ENCODE data around the gene TMEM164. TPM values are rescaled to one million over a fixed set of nuclear protein-coding genes. Genes with fewer than 3 reads are reported as not detected.
A peak's percentile ranks its signal among the peaks of the same experiment; 100 is the strongest.

The TMEM164 gene
- total RNA-seq, 1 experiment from 2014 or later = 31.1 TPM

GRCh38 chrX:110037178-110037577, 34.3 kb downstream of the TMEM164 start:
- no peak for DNase-seq (ENCODE audit: low read depth)

DNA sequence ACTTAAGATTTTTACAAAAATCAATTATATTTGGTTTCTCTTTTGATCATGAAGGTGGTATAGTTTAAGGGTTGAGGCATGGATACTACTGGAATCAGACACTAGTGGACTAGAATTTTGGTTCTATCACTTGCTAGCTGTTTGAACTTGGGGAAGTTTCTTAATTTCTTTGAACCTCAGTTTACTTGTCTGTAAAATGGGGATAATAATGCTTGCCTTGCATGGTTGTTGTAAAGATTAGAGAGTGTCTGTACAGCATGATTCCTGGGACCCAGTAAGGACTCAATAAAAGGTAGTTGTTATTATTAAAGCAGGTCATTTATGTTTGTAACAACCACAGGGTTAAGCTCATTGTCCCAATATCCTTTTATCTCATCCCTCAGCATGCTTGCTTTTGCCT, 36.0 kb downstream of the TMEM164 start:
- no peak for DNase-seq (ENCODE audit: low read depth)

- DNase-seq (ENCODE audit: low read depth) = no peak
These were observed 39.1 kb downstream of the TMEM164 start for GRCh38 chrX:110041980-110042379.

GRCh38 chrX:110042496-110042895, 39.6 kb downstream of the TMEM164 start:
- DNase-seq (ENCODE audit: low read depth) = no peak

DNA sequence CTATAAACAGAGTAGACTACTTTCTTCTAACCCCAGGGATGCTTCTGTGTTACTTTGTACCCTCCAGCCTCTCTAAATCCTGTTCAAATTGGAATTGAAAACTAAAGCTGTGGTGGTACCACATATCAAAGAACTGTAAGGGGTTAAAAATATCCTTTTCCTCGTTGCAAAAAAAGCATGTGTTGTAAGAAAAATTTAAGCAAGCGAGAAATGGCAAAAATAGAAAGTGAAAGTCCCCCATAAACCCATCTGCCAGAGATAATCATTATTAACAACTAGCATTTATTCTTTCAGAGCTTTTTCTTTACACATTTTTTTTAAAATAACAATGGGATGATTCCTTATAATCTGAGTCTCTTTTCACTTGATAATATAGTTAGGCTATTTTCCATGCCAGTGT, 40.6 kb downstream of the TMEM164 start:
- DNase-seq (ENCODE audit: low read depth) = no peak

- DNase-seq (ENCODE audit: low read depth) = no peak
These were observed 41.7 kb downstream of the TMEM164 start for GRCh38 chrX:110044346-110045249.

DNA sequence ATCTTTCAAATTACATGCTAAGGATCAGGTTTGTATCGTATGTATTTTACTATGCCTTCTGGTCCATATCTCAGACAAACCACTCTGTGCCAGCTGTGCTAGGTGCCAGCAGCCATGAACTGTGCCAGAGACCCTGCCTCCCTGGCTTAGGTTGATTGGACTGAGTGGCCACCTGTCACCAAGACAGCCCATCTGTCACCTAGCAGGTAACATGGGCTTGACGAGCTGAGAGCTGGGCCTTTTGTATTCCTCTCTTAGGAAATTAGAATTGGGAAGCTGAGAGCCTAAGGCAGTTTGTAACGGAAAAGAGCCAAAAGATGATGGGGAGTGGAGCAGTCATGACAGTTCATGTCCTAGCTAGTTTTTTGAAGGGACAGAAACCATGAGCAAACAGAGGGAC, 42.5 kb downstream of the TMEM164 start:
- no peak for DNase-seq (ENCODE audit: low read depth)

GRCh38 chrX:110046001-110046400, 43.1 kb downstream of the TMEM164 start:
- no peak for DNase-seq (ENCODE audit: low read depth)

- no peak for DNase-seq (ENCODE audit: low read depth)
These were observed 44.1 kb downstream of the TMEM164 start for GRCh38 chrX:110046971-110047370.

- no peak for DNase-seq (ENCODE audit: low read depth)
These were observed 46.2 kb downstream of the TMEM164 start for GRCh38 chrX:110049096-110049495.

- DNase-seq (ENCODE audit: low read depth) = no peak
These were observed 47.5 kb downstream of the TMEM164 start for GRCh38 chrX:110050386-110050785.

GRCh38 chrX:110050901-110051300, 48.0 kb downstream of the TMEM164 start:
- no peak for DNase-seq (ENCODE audit: low read depth)

GRCh38 chrX:110051559-110051958, 48.6 kb downstream of the TMEM164 start:
- no peak for DNase-seq (ENCODE audit: low read depth)

DNA sequence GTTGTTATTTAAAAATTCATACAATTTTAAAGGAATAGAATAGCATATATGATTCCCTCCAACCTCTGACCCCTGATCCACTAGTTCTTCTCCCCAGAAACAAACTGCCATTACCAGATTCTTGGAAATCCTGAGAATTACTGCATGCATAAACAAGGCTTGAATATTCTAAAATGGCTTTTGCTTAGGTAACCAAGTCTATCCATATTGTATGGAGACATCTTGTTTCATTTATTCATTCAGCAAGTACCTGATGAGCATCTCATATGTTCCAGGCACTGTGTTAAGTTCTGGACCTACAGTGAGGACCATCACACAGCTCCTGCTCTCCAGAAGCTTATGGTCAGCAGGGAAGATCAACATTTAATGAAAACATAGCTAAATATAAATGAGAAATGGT, 49.4 kb downstream of the TMEM164 start:
- no peak for DNase-seq (ENCODE audit: low read depth)

GRCh38 chrX:110053453-110053852, 50.5 kb downstream of the TMEM164 start:
- no peak for DNase-seq (ENCODE audit: low read depth)

DNA sequence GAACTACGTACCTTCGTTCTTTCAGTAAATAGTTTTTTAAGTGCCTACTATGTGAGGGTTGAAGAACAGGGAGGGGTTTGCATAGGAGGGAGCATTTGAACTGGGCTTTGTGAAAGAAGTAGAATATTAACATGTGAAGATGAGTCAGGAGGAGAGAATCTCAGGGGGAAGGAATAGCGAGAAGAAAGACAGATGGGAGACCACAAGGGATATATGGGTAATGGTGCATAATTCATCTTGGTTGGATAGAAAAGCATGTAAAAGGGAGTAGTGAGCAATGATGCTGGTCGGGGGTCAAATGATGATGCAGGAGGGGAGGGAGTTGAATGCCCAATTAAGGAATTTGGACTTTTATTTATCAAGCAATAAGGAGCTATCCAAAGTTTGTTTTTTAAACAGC, 52.7 kb downstream of the TMEM164 start:
- no peak for DNase-seq (ENCODE audit: low read depth)

- DNase-seq (ENCODE audit: low read depth) = peak; percentile 1
These were observed 53.5 kb downstream of the TMEM164 start for GRCh38 chrX:110056419-110056818.

DNA sequence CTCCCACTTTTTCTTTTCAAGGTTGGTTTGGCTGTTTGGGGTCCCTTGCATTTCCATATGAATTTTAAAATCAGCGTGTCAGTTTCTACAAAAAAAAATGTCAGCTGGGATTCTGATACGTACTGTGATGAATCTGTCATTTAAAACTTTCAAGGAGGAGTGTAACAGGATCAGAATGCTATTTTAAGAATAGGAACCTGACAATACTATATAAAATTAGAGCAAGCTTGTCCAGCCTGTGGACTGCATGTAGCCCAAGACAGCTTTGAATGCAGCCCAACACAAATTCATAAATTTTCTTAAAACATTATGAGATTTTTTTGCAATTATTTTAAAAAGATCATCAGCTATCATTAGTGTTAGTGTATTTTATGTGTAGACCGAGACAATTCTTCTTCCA, 56.5 kb downstream of the TMEM164 start:
- DNase-seq (ENCODE audit: low read depth) = no peak

- no peak for DNase-seq (ENCODE audit: low read depth)
These were observed 57.4 kb downstream of the TMEM164 start for GRCh38 chrX:110060317-110060716.

DNA sequence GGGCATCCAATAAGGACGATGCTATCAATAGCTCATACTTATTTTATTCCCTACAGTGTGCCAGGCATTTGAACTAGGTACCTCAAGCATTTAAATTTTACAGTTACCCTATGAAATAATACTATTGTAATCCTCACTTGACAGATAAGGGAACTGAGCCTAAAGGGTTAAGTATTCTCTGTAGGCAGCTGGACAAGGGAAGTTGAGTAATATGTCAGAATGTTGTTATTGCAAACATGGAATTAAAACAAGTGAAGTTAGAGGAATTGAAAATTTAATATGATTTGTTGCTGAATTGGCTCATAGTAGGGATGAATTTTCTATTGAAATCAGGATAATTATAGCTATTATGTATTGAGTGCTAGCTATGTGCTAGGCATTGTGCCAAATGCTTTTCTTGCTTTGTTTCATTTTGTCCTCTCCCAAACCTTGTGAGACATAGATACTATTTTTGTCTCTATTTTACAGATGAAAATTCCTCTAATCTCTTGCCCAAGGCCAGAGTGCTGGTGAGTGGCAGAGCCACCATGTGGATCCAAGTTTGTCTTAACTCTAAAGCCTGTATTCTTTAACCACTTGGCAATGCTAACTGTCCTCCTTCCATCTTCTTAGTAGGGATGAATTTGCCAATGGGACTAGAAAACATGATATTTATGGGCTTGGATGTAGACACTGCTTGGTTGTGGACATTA, 58.1 kb downstream of the TMEM164 start:
- no peak for DNase-seq (ENCODE audit: low read depth)

DNA sequence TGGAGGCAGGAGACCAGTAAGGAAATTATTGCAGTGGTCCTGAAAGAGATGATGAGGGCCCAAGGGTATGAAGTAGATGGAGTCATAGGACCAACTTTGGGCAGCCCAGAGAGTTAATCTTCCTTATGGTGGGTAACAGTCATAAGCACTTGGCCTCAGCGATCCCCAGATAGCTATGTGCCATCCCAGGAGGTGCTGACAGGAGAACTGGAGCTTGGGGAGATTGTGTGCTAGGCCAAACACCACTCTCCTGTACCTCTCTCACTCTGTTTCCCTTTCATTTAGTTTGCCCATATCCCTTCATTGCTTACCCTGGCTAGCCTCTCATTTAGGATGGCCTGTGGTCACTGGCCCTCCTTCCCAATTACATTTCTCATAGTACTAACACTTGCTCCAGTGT, 60.0 kb downstream of the TMEM164 start:
- no peak for DNase-seq (ENCODE audit: low read depth)

DNA sequence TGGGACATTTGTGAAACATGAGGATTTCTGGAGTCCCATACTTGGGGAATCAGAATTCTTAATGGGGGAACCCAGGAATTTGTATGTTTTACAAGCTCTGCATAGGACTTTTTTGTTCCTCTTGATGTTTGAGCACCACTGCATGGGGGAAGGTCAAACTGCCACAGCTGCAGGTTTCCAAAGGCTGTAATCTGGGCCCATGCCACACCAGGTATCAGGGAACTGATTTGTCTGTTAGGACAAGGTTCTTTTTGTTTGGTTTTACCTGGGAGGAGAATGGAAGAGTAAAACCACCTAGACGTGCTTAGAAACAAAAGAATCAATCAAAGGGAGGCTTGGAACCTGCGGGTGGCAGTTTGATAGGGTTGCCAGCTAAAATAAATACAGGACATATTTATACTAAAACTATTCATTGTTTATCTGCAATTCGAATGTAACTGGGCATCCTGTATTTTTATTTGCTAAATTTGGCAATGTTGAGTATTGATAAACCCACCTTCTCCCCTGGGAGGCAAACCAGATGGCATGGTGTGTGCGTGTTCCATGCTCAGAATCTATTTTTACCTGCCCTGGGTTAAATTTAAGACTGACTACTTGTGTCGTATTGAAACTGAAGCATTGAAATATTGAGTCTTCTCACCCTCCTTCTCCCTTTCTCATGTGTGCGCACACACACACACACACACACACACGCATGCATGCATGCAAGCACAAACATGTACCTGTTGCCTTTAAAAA, 63.7 kb downstream of the TMEM164 start:
- DNase-seq (ENCODE audit: low read depth) = no peak

All from Daoy (cell line).